HG02981 (cell line): ENCODE results near the gene ABCB1.
"Not testable (repeated sequence)": the region's sequence is repeated elsewhere in the genome, so short reads cannot be mapped to it uniquely, and the experiment has no call there.

Experiments
- ATAC-seq: cut with Tn5 transposase; IDR thresholded peaks from one replicate; pipeline ENCODE4 v1.9.1; 2021; ENCODE audit warnings: mild to moderate bottlenecking, moderate library complexity; ENCODE audit not compliant: unreplicated experiment

Gene ABCB1

DNA sequence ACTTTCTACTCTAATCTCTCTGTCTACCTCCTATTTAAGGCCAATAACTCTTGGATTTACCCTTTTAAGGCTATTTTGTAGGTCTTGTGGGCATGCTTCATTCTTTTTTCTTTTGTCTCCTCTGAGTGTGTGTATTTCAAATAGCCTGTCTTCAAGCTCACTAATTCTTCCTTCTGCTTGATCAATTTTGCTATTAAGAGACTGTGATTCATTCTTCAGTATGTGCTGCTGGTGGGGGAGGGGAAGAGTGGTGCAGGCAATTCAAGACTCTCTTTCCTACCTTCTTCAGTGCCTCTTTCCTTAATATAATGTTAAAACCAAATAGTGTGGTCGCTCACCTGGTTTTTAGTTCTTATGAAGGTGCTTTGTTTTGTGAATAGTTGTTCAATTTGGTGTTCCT lies 20.0 kb downstream of the ABCB1 start:
- no peak for ATAC-seq

DNA sequence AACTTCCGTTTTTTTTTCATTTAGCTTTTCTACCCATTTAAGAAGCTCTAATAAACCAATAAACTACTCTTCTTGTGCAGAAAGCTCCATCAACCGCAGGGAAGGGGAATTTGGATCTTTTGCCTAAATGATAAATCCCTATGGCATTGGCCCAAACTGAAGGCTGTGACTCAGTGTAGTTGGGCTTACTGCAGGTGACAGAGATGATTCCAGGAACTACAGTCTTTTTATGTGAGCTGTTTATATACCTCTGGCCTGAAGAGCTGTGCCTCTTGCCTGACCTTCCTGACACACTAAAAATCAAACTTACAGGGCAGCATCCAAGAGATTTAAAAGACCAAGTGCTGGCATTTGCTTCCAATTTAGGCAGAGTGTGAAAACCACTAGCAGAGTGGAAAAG lies 25.2 kb downstream of the ABCB1 start:
- ATAC-seq, result no peak

DNA sequence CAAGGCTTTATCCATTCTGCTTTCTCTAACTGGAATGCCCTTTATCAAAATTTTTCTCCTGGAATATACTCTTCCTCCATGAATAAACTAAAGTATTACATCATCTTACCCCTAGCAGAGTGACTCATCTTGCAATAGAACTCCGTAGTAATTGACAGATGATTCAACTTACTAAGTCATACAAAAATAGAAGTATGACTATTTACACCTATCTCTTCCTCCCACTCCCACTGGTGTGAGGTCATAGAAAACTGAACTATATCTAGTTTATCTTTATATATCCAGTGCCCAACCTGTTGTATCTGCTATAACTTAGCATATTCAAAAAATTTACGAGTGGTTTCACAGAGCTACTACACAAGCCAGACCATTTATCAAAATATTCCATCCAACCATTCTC lies 26.1 kb downstream of the ABCB1 start:
- no peak for ATAC-seq

DNA sequence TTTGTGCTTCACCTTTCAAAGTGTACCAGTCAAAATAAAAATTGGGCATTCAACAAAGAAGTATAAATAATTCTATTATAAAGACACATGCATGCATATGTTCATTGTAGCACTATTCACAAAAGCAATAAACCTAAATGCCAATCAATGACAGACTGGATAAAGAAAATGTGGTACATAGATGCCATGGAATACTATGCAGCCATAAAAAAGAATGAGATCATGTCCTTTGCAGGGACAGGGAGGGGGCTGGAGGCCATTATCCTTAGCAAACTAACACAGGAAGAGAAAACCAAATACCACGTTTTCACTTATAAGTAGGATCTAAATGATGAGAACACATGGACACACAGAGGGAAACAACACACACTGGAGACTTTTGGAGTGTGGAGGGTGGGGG lies 28.2 kb downstream of the ABCB1 start:
- ATAC-seq, result not testable (repeated sequence)

DNA sequence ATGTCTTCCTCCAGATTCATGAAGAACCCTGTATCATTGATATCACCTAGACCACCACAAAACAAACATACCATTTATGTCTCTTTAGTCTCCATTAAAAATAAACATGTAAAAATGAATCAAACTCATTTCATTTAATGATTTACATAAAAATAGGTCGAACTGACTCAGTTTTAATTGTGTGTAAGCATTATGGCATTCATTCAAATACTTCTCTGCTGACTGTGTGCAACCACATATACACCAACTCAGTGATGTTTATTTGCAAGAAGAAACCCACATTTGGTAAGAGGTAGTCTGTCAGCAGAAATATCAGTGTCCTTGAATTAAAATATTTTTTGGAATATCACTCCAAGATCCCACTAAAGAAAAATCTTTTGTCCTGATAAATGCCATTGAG lies 30.5 kb downstream of the ABCB1 start:
- ATAC-seq, result no peak

DNA sequence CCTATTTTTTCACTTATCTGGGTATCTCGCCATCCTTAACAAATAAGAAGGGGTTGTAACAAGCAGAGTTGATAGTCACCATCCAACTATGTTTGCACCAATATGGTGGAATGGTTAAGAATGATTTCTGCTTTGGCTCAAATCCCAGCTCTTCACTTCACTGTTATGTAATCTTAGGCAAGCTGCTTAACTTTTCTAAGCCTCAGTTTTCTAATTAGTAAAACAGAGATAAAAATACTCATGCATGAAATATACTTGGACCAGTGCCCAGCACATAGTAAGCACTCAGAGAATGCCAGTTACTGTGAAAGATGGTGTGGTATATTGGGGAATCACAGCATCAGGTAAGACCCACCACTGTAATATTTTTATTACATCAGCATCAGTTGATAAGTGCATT lies 33.6 kb downstream of the ABCB1 start:
- ATAC-seq, result no peak

DNA sequence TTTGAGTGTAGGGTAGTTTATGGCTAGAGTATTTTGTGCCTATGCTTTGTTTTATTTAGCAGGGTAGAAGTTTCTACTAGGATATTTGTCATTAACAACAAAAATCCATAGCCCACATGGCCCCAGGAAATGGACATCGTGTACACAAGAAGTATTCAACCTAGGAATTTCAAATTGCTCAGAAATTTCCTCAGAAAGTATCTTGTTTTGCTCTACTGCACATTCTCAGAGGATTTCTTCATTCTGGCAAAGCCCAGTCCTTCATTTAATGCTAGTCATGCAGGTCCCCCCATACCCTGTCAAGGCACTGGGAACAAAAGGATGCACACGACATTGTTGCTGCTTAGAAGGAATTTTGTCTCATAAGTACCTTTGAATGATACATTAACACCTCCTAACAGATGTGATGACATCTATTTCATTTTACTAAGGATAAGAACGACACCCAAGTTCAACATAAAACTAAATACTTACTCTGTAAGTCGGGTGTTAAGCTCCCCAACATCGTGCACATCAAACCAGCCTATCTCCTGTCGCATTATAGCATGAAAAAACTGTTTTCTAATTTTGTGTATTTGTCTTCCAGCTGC lies 34.3 kb downstream of the ABCB1 start:
- ATAC-seq, result no peak

DNA sequence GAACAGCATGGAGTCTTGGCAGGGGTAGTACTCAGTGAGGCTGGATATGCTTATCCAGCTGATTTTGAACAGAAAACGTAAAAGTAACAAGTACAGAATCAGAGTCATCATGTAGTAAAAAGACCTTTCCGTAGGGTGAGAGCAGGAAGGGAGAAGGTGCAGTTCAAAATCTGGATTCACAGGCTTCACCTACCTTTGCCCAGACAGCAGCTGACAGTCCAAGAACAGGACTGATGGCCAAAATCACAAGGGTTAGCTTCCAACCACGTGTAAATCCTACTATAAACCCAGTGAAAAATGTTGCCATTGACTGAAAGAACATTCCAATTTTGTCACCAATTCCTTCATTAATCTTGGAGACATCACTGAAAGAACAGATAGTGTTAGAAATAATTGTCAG lies 34.8 kb downstream of the ABCB1 start:
- ATAC-seq, result no peak

DNA sequence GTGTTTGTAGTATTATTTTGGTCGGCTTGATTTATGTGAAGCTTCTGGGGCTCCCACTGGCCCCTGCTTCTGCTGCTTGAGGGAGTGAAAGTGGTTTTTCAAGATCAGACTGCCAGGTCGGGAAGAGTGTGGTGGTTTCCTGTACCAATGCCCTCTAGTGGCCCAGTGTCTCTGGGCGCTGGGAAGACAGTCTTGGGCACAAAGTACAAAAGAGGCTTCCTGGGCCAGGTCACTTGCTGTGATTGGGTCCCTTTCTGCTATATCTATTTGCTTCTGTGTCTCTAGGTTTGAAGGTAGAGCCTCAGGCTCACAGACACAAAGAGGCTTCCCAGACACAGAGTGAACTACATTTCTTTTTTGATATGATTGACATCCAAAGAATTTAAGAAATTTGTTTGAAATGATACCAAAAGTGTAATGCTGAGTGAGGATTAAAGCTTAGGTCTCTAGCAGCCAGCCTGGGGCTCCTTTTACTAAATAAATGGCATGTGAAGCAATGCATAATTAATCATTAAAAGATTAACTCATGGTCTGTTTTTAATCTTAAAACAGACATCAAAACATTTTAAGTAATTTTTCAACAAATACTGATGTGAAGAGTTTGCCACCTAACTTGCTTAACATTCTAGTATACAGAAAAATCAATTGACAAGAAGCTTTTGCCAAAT lies 36.3 kb downstream of the ABCB1 start:
- peak; percentile 75 for ATAC-seq

DNA sequence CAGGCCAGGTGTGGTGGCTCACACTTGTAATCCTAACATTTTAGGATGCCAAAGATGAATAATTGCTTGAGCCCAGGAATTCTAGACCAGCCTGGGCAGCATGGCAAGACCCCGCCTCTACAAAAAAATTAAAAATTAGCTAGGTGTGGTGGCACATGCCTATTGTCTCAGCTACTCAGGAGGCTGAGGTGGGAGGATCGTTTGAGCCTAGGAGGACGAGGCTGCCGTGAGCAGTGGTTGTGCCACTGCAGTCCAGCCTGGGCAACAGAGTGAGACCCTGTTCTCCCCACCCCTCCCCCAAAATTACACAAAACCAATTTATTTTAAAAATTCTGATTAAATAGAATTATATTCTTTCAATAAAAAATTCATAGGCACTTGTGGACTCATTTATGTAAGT lies 39.0 kb downstream of the ABCB1 start:
- no peak for ATAC-seq

DNA sequence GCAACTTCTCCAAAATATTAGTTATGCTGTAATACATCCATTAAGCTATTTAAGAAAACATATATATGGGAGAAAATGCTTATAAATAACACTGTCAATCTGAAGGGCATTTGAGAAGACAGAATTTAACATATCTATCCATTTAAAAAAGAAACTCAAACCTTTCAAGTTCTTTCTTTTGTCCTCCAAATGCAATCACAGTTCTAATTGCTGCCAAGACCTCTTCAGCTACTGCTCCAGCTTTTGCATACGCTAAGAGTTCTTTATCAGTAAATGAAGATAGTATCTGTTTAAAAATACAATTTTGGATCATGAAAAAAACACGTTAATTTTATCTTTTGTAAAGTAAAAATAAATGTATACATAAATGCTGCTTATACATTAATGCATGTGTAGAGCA lies 39.6 kb downstream of the ABCB1 start:
- no peak for ATAC-seq

DNA sequence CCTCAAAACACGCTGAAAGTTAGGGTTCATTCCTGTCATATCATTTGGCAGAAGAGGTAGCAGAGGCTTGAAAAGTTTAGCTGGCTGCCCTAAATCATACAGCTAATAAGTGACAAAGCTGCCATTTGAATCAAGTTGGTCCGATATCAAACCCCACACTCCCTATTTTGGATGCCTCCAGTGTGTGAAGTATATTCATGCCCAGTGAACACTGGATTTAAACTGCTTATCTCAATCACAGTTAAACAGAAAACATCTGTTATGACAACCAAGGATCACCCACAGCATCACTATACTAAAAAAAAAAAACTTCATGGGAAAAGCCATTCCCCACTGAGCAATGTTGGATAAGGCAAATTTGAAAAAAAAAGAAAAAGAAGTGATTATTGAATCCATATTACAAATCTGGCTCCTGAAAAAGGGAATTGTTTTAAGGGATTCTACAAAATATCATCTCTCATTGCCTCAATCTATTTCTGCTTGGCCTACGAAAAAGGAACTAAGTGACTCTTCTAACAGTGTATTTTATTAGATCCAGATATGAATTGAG lies 48.3 kb downstream of the ABCB1 start:
- ATAC-seq, result no peak

DNA sequence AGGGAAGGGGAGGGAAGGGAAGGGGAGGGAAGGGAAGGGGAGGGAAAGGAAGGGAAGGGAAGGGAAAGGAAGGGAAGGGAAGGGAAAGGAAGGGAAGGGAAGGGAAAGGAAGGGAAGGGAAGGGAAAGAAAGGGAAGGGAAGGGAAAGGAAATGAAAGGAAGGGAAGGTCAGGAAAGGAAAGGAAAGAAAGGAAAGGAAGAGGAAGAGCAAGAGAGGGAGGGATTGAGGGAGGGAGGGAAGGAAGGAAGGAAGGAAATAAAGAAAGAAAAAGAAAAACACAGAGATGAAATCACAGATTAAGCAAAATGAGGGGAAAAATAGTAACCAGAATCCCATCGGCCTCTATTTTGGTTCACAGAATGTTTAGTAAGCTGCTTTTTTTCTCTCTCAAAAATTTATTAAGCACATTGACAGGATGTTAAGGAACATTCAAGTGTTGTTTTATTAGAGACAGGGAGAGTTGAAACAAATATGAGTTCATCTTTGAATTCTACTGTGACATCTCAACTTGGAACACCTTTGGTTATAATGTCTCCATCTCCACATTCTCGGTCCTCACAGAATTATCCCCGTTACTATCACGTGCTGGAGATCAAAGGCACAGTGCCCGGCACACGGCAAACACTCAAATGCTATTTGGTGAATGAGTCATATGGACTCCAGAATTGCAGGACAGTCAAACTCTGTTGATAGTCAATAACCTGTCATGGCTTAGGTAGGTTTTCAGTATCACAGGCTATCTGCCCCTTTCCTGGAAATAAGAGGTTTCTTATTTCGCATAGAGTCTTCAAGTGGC lies 52.4 kb downstream of the ABCB1 start:
- ATAC-seq, result no peak

DNA sequence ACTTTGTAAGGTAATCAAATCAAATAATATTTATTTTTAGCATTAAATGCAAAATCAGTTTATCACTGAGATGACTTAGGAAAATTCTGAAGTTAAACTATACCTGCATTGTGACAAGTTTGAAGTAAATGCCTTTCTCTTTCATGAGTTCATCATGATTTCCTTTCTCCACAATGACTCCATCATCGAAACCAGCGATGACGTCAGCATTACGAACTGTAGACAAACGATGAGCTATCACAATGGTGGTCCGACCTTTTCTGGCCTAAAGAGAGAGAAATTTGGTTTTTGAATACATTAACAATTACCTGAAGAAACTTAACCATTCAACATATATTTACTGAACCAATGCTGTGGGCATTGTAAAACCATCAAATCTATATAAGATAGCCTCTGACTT lies 54.9 kb downstream of the ABCB1 start:
- no peak for ATAC-seq

DNA sequence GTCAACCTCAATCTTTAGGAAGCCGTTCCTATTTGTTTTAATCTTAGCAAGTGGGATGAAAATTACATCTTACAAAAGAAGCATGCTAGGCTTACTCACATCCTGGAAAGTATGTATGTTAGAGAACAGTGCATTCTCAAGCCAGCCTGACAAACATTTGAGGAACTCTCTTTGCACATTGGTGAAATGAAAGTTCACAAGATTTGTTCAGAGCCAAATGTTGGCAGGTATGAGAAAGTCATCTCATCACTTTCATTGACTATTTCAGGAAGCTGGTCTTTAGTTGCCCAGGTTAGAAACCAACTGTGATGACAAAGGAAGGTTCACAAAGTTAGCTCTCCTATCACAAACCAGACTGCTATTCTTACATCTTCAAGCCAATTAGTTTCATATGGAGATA lies 57.1 kb downstream of the ABCB1 start:
- ATAC-seq, result no peak

DNA sequence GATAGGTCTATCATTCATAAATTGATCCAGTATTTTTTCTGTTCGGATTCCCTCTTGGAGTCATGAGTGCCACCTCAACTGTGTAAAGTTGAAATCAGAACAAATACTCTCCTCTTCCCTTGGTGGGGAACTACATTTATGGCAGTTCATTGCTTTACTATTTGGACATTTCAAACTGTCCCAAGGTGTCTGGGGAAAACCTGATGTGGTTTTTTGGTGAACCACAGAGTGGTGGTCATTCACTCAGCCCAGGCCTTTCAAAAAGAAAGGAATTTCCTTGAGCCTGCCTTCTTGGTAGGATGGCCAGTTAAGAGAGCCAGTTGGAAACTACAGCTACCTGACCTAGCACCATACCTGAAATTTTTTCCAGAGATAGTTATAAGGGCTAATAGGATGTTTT lies 59.0 kb downstream of the ABCB1 start:
- ATAC-seq, result no peak

DNA sequence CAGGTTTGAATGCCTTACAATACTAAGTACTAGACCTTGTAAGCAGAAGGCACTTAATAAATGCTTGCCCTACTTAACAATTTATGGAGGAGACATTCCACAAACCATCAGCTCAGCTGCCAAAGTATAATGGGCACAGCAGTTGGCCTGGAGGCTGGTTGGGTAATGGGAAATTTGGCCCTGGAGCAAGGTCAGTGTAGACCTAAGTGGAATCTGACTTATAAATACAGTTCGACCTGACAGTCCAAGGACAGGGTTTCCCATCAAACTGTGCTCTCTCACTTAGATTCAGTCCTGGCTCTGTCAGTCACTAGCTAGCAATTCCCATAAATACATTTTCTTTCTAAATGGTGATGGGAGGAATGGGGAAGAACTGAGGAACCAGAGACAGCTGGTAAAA lies 62.6 kb downstream of the ABCB1 start:
- no peak for ATAC-seq

DNA sequence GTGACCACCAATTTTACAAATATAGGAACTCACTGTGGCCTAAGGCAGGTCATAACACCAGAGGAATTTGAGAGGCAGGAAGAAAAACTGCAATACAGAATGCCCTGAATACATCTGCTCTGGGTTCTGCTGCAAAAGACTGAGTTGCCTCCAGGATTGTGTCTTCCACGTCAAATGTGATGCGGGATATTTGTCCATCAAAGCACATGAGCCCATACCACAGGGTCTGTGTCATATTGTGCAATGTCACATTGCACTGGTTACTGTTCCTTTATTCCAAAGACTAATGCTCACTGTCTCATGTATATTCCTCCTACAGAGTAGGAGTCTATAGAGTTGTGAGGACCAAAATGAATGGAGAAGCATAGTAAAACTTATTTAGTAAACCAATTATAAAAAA lies 66.6 kb downstream of the ABCB1 start:
- ATAC-seq, result no peak

DNA sequence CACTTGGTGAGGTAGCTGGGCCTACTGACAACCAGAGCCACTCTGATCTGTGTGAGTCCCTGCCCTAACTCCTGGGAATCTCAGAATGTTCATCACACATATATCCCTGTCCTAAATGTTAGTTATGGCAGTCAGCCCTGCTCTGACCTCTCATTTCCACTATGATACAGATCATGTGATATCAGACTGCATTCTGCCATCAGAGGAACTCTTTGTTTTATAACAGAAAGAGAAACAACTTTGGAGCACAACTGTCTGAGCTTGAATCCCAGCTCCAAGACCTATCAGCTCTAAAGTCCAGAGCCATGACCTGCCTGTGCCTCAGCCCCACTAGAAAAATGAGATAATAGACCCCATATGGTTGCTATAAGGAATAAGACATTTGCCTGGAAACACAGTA lies 70.6 kb downstream of the ABCB1 start:
- ATAC-seq, result no peak

DNA sequence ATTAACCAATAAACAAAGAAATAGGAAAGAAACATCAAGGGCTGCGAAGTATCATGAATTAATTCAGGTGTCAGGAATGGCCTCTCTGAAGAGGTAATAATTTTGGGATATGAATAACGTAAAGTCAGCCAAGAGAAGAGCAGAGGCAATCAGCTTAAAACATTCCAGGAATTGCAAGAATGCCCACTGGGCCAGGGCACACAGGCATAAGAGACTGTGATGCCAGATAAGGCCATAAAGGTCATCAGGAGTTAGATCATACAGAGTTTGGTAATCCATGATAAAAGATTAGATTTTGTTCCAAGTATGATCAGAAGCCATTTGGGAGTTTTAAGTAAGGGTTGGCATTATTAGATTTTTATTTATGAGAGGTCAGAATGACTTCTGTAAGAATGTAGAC lies 72.0 kb downstream of the ABCB1 start:
- no peak for ATAC-seq

DNA sequence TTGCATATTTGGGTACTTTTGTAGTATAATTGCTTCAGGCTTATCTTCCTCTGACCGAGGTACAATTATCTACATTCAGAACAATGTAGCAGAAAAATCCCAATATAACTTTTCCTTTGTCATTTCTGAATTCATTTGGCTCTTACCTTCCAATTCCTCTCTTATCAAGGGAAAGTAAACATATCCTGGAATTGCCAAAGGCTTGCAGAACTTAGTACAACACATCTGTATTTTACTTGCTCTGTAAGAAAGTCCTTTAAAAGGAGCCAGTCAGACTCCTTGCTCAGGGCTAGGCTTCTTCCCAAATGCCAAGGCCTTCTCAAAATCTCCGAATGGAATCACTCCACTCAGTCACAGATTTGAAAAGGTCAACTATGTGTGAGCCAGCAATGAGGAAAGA lies 81.9 kb downstream of the ABCB1 start:
- no peak for ATAC-seq

DNA sequence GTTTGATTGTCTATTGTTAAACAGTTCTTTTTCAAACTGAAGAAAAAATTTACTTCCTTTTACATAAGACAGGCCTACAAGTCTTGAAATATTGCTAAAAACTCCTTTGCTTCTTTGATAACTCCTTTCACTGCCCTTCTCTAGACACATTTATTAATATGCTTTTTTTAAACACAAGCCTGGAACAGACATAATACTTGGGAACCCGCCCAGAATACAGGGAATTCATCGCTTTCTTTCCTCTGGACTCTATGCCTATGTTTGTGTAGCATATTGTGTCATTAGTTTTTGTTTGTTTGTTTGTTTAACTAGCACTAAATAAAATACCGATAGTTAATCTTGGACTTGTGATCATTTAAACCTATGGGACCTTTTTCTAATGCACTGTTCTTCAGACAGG lies 82.8 kb downstream of the ABCB1 start:
- no peak for ATAC-seq
